ENCODE data around the gene PRRG3.

Gene PRRG3

DNA sequence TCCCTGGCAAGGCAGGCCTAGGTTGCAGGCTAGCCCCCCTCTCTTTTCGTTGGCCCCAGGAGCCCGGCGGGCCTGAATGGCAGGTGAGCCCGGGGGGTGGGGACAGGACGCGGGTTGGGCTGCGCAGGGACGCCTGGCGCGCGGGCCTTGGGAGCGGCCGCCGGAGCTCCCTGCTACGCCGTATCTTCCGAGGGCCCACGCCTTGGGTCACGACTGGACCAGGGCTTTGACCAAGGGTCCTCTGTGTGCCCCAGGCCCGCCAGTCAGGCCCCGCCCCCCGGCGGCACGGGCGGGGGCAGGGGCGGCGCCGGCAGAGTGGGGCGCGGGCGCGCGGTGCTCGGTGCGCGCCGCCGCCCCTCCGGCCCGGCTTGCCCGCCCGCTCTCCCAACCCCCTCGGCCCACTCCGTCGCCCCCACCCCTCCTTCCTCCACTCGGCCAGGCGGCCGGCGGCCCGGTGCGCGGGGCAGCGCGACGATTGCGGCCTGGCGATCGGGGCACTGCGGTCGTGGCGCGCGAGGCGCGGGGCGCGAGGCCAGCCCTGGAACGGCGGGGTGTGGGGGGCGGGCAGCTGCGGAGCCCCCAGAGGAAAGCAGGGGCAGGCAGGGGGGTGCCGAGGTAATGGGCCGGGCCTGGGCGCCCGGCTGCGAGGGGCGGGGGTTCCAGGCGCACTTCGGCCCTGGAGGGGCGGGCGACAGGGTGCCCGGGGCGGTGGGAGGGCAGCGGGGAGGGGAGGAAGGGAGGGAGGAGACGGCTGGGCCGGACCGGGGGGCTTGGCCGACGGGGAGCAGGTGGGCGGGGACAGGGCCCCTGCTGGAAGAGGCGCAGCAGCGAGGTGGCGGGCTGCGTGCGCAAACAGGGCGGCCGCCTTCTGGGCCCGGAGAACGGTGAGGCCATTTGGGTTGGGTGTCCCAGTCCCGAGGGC, at the start of gene PRRG3:
PRRG3 (plus strand) TSS at position 798 of the 922 bp plus-strand sequence. CDS start 3,357 bp downstream, outside the sequence.
- no peak within 1 kb of the TSS for H3K4me3 ChIP-seq (ENCODE audit: control insufficient read depth, low read depth, low read length)
- no peak for DNase-seq (ENCODE audit: low read depth)
- TF ChIP-seq, protein P1, sequence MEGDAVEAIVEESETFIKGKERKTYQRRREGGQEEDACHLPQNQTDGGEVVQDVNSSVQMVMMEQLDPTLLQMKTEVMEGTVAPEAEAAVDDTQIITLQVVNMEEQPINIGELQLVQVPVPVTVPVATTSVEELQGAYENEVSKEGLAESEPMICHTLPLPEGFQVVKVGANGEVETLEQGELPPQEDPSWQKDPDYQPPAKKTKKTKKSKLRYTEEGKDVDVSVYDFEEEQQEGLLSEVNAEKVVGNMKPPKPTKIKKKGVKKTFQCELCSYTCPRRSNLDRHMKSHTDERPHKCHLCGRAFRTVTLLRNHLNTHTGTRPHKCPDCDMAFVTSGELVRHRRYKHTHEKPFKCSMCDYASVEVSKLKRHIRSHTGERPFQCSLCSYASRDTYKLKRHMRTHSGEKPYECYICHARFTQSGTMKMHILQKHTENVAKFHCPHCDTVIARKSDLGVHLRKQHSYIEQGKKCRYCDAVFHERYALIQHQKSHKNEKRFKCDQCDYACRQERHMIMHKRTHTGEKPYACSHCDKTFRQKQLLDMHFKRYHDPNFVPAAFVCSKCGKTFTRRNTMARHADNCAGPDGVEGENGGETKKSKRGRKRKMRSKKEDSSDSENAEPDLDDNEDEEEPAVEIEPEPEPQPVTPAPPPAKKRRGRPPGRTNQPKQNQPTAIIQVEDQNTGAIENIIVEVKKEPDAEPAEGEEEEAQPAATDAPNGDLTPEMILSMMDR (conservative IDR thresholded peaks at IDR 0.05; ENCODE audit: control insufficient read depth, insufficient read depth, low read depth, low read length), result no peak

DNA sequence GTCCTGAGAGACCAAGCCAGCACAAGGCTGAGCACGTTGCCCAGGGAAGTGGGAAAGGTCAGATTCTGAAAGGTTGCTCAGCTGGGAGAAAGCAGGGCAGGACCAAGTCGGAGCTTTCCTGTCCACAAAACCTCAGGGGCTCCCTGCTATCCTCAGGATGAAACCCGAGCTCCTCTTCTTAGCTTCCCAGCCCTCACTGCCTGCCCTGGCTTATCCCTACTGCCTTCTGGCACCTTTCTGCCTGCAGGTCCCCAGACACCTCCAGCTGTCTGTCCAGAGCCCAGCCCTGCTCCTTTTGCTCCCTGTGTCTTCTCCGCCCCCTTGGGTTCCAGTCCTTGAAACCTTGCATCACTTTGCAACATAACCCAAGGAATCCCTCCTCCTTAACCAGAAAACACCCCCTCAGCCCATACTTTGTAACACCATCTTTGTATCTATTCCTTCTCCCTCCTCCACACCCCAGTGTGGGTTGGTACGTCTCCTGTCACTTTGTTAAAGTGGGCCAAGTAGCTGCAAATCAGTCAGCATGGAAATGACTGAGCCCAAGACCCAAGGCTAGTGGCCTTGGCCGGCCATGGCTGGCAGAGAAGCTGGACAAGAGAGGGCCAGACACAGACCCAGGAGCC, 20.0 kb upstream of the PRRG3 start:
- DNase-seq (ENCODE audit: low read depth), result no peak
- TF ChIP-seq, protein P1 (conservative IDR thresholded peaks at IDR 0.05; ENCODE audit: control insufficient read depth, insufficient read depth, low read depth, low read length), result no peak
- no peak overlapping the region for H3K4me3 ChIP-seq (ENCODE audit: control insufficient read depth, low read depth, low read length)

DNA sequence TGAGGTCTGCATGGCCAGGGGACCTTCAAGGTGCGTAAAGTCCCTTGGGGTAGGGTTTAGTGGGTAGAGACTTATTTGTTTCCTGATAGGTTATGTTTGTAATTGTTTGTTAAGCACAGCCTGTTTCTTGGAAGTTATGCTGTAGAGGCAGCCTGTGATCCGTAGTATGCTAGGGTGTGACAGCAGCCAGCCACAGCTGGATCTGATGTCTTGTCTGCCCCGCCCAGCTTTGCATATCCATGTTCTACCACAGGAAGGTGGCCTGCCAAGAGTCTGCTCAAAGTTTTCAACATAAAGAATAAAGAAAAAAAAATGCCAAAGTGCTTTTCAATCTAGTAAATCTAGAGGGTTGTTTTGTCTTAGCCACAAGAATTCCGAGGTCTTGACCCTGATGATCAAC, 19.1 kb upstream of the PRRG3 start:
- DNase-seq (ENCODE audit: low read depth), result no peak
- TF ChIP-seq, protein P1 (conservative IDR thresholded peaks at IDR 0.05; ENCODE audit: control insufficient read depth, insufficient read depth, low read depth, low read length), result no peak
- no peak overlapping the region for H3K4me3 ChIP-seq (ENCODE audit: control insufficient read depth, low read depth, low read length)

DNA sequence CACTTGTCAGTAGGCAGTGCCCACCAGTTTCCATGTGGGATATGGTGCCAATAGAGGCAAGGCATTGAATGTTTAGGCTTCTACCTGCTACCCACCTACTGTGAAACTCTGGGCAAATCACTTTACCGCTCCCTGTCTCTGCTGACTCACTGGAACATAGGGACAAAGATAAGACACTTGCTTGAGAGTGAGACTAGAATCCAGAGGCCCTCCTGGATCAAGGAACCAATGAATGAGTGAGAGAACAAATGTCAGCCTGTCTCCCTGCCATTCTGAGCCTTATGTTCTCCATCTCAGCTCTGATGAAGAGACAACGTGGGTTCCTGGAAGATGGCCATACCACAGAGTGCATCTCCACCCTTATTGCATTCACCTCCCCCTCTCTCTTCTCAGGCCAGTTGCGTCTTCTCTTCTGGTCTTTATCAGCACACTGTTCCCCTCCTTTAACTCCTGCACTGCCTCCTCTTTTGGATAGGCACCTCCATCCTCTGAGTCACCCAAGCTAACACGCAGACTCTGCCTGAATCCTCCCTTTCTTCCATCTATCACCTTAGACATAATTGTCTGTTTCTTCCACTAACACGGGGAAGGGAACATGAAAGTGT, 15.4 kb upstream of the PRRG3 start:
- no peak overlapping the region for H3K4me3 ChIP-seq (ENCODE audit: control insufficient read depth, low read depth, low read length)
- TF ChIP-seq, protein P1 (conservative IDR thresholded peaks at IDR 0.05; ENCODE audit: control insufficient read depth, insufficient read depth, low read depth, low read length), result no peak
- peak; percentile 11 for DNase-seq (ENCODE audit: low read depth)

DNA sequence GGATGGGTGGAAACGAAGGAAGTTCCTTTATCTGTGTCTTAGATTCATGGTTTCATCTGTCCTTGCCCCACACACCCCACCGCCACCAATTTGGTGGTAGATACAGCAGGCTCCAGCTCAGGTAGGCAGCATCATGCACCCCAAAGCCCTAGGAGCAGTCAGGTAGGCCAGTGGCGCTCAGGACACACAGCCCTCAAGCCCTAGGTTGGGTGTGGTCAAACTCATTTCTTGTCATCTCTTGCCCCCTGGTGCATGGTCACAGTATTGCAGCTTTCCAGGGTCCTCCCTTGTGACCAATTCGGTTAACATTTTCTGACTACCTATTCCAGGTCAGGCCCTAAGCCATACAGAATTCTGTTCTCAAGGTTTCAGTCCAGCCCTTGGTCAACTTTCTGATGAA, 14.5 kb upstream of the PRRG3 start:
- no peak overlapping the region for H3K4me3 ChIP-seq (ENCODE audit: control insufficient read depth, low read depth, low read length)
- peak; percentile 43 for DNase-seq (ENCODE audit: low read depth)

DNA sequence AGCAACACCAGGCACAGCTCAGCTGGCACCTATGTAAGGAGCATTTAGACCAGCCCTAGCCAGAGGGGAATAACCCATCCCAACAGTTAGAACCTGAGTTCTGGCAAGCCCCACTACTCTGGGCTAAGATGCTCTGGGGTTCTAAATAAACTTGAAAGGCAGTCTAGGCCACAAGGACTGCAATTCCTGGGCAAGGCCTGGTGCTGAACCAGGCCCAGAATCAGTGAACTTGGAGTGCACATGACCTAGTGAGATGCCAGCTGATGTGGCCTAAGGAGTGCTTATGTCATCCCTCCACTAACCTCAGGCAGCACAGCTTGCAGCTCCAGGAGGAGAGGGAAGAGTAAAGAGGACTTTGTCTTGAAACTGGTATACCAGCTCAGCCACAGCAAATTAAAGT, 7.6 kb upstream of the PRRG3 start:
- TF ChIP-seq, protein P1 (conservative IDR thresholded peaks at IDR 0.05; ENCODE audit: control insufficient read depth, insufficient read depth, low read depth, low read length), result no peak
- no peak overlapping the region for H3K4me3 ChIP-seq (ENCODE audit: control insufficient read depth, low read depth, low read length)
- no peak for DNase-seq (ENCODE audit: low read depth)

More for the DNA sequence above, 14.5 kb upstream of the PRRG3 start:
- TF ChIP-seq, protein P1 (conservative IDR thresholded peaks at IDR 0.05; ENCODE audit: control insufficient read depth, insufficient read depth, low read depth, low read length), result peak; percentile 58
